MV-4-11 (cell line): ENCODE measurements around the gene LCN1.
"Not testable (repeated sequence)": the region's sequence is repeated elsewhere in the genome, so short reads cannot be mapped to it uniquely, and the experiment has no call there.

Experiments
- DNase-seq: peaks from one replicate; lab custom pipeline; 2025; lab: John Stamatoyannopoulos, UW

The LCN1 gene

GRCh38 chr9:135504262-135505243 lies 16.7 kb upstream of the LCN1 start:
- peak; percentile 48 for DNase-seq

GRCh38 chr9:135505406-135506187 lies 15.6 kb upstream of the LCN1 start:
- no peak for DNase-seq

GRCh38 chr9:135506327-135507103 lies 14.7 kb upstream of the LCN1 start:
- no peak for DNase-seq

GRCh38 chr9:135507104-135508035 lies 13.9 kb upstream of the LCN1 start:
- no peak for DNase-seq

- no peak for DNase-seq
Observed at GRCh38 chr9:135508211-135508820, 12.9 kb upstream of the LCN1 start.

GRCh38 chr9:135509458-135509857 lies 11.8 kb upstream of the LCN1 start:
- DNase-seq, result no peak

- no peak for DNase-seq
Observed at GRCh38 chr9:135512241-135512603, 9.0 kb upstream of the LCN1 start.

GRCh38 chr9:135512904-135513303 lies 8.3 kb upstream of the LCN1 start:
- no peak for DNase-seq

- no peak for DNase-seq
Observed at GRCh38 chr9:135513351-135513846, 7.8 kb upstream of the LCN1 start.

- DNase-seq, result not testable (repeated sequence)
Observed at GRCh38 chr9:135513906-135514305, 7.3 kb upstream of the LCN1 start.

GRCh38 chr9:135514342-135515082 lies 6.7 kb upstream of the LCN1 start:
- DNase-seq, result no peak

GRCh38 chr9:135515083-135515951 lies 5.9 kb upstream of the LCN1 start:
- DNase-seq, result no peak

- no peak for DNase-seq
Observed at GRCh38 chr9:135516132-135516860, 4.9 kb upstream of the LCN1 start.

- DNase-seq, result no peak
Observed at GRCh38 chr9:135517407-135517822, 3.8 kb upstream of the LCN1 start.

- DNase-seq, result no peak
Observed at GRCh38 chr9:135519179-135519971, 1.9 kb upstream of the LCN1 start.

- no peak for DNase-seq
Observed at GRCh38 chr9:135521608-135522095, 412 bp downstream of the LCN1 start.
